ENCODE measurements around the gene KCNJ5. TPM values are rescaled to one million over a fixed set of nuclear protein-coding genes. Genes with fewer than 3 reads are reported as not detected.
A peak's percentile ranks its signal among the peaks of the same experiment; 100 is the strongest.

The KCNJ5 gene
- total RNA-seq, 3 donors from 2014 or later: 0.98 to 8.8 (median 2.8) TPM

DNA sequence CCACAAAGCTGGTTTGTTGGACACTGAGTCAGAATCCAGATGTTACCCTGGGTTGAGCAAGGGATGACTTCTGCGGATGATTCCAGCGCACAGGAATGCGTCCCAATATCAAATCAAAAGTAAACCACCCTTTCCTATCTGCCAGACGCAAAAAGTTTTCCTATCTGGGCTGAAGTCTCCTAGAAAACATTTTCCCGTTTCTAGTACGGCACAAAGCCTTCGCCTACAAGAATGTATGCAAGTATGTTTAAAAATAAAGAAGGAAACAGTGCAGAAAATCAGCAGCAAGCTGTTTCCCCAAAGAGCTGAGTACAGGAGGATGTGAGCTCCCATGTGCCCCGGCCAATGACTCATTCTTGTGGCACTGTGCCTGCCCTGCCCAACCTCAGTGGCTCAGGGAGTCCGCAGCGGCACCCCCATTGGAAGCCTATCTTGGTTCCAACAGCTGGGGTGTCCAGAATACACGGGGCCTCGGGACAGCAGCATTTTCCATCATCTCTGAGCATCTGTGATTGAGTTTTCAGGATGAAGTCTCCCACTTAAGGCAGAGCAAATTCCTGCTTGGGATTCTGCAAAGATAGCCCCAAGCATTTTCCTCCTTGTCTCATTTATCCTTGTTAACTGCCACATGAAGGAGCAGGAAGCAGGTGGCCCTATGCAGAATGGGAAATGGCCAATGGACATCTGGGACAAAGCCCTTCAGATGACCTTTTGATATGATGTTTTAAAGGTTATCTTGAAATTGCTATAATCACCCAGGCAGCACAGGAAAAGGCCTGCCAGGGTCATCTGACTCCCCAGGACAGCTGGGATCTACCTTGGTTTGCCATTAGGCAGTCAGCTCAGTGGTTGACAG is 17.5 kb downstream of the KCNJ5 start:
- Histone ChIP-seq H3K27me3 (no peaks in the 10 kb centered on the region), H3K9me3 (no peaks in the 10 kb centered on the region), H3K36me3 (no peaks in the 10 kb centered on the region), H3K4me3 (no peak overlapping the region), H3K27ac (no peak overlapping the region), H3K4me1 (peaks cover 0 to 5% of the 10 kb centered on the region in 2 donors)
- TF ChIP-seq POLR2AphosphoS5 (IDR thresholded peaks at IDR 0.05) (peak in 1 of 3 donors; percentile 29), CTCF (IDR thresholded peaks at IDR 0.05) (no peak)
- intact Hi-C loops (cut with DNase I; ENCODE audit: low total_unique reads): no loop called here
- DNase-seq (ENCODE audit: low spot score in 2 of 2): peak in 1 of 2 donors; percentile 66

GRCh38 chr11:128909438-128910125 is 18.4 kb downstream of the KCNJ5 start:
- H3K27me3 ChIP-seq: peaks cover 0 to 6% of the 10 kb centered on the region in 2 donors
- no peaks in the 10 kb centered on the region for H3K36me3 ChIP-seq
- no peak for TF ChIP-seq POLR2A (IDR thresholded peaks at IDR 0.05)
- no peak for TF ChIP-seq POLR2AphosphoS5 (IDR thresholded peaks at IDR 0.05)
- TF ChIP-seq CTCF (IDR thresholded peaks at IDR 0.05): no peak
- intact Hi-C loops (cut with DNase I; ENCODE audit: low total_unique reads): no loop called here
- H3K9me3 ChIP-seq: no peaks in the 10 kb centered on the region
- H3K4me3 ChIP-seq: no peak overlapping the region
- DNase-seq (ENCODE audit: low spot score in 2 of 2): peak in 1 of 2 donors; percentile 58
- H3K27ac ChIP-seq: no peak overlapping the region
- peaks cover 0 to 5% of the 10 kb centered on the region in 2 donors for H3K4me1 ChIP-seq

- TF ChIP-seq POLR2AphosphoS5 (IDR thresholded peaks at IDR 0.05): no peak
- no peak for TF ChIP-seq POLR2A (IDR thresholded peaks at IDR 0.05)
- no peak for TF ChIP-seq CTCF (IDR thresholded peaks at IDR 0.05)
- no peak for DNase-seq (ENCODE audit: low spot score in 2 of 2)
- Histone ChIP-seq H3K36me3 (no peaks in the 10 kb centered on the region), H3K9me3 (no peaks in the 10 kb centered on the region), H3K4me1 (peaks cover 0 to 5% of the 10 kb centered on the region in 2 donors), H3K4me3 (no peak overlapping the region), H3K27ac (no peak overlapping the region), H3K27me3 (peaks cover 0 to 6% of the 10 kb centered on the region in 2 donors)
- intact Hi-C loops (cut with DNase I; ENCODE audit: low total_unique reads): no loop called here
Observed at GRCh38 chr11:128910576-128910975, 19.4 kb downstream of the KCNJ5 start.

GRCh38 chr11:128911239-128911638 is 20.1 kb downstream of the KCNJ5 start:
- TF ChIP-seq CTCF (IDR thresholded peaks at IDR 0.05): no peak
- no peak for TF ChIP-seq POLR2A (IDR thresholded peaks at IDR 0.05)
- TF ChIP-seq POLR2AphosphoS5 (IDR thresholded peaks at IDR 0.05): no peak
- DNase-seq (ENCODE audit: low spot score in 2 of 2): no peak
- no peaks in the 10 kb centered on the region for H3K36me3 ChIP-seq
- no peak overlapping the region for H3K27ac ChIP-seq
- intact Hi-C loops (cut with DNase I; ENCODE audit: low total_unique reads): no loop called here
- H3K4me1 ChIP-seq: peaks cover 0 to 5% of the 10 kb centered on the region in 2 donors
- H3K9me3 ChIP-seq: no peaks in the 10 kb centered on the region
- no peak overlapping the region for H3K4me3 ChIP-seq
- H3K27me3 ChIP-seq: peaks cover 0 to 6% of the 10 kb centered on the region in 2 donors

- Histone ChIP-seq H3K27ac (no peak overlapping the region), H3K4me3 (no peak overlapping the region), H3K36me3 (no peaks in the 10 kb centered on the region), H3K9me3 (no peaks in the 10 kb centered on the region), H3K27me3 (peaks cover 0 to 6% of the 10 kb centered on the region in 2 donors), H3K4me1 (peaks cover 0 to 5% of the 10 kb centered on the region in 2 donors)
- no peak for DNase-seq (ENCODE audit: low spot score in 2 of 2)
- intact Hi-C loops (cut with DNase I; ENCODE audit: low total_unique reads): no loop called here
- no peak for TF ChIP-seq POLR2A (IDR thresholded peaks at IDR 0.05)
- no peak for TF ChIP-seq POLR2AphosphoS5 (IDR thresholded peaks at IDR 0.05)
- no peak for TF ChIP-seq CTCF (IDR thresholded peaks at IDR 0.05)
Observed at GRCh38 chr11:128911701-128912100, 20.5 kb downstream of the KCNJ5 start.

Data from breast epithelium (tissue), 4 donors.